Kasumi-1 (cell line): ENCODE measurements around the gene UPF3B.
"Not testable (repeated sequence)": the region's sequence is repeated elsewhere in the genome, so short reads cannot be mapped to it uniquely, and the experiment has no call there.

Source experiments
- DNase-seq, 2 experiments: peaks; one replicate each; lab custom pipeline; 2025; lab: John Stamatoyannopoulos, UW

The UPF3B gene

GRCh38 chrX:119852382-119853353, at the start of gene UPF3B:
Gene UPF3B (minus strand): TSS chrX:119852963. CDS start chrX:119852928, 35 bp downstream.
- DNase-seq: peak; percentile 92

GRCh38 chrX:119900976-119901375, 48.2 kb upstream of the UPF3B start:
- no peak for DNase-seq

- peak; percentile 14 to 43 for DNase-seq
Measured at GRCh38 chrX:119899125-119899524, 46.4 kb upstream of the UPF3B start.

- no peak for DNase-seq
Measured at GRCh38 chrX:119895843-119896326, 43.1 kb upstream of the UPF3B start, which contains the start of gene AKAP14. Gene AKAP14 (plus strand): TSS chrX:119895893. CDS start chrX:119903224, 7,331 bp downstream.

GRCh38 chrX:119891961-119892692, 39.4 kb upstream of the UPF3B start:
- DNase-seq: not testable (repeated sequence)

- not testable (repeated sequence) for DNase-seq
Measured at GRCh38 chrX:119890626-119891025, 37.9 kb upstream of the UPF3B start.

- peak; percentile 58 to 60 for DNase-seq
Measured at GRCh38 chrX:119887721-119888425, 35.1 kb upstream of the UPF3B start.

- no peak for DNase-seq
Measured at GRCh38 chrX:119885554-119886428, 33.0 kb upstream of the UPF3B start.

GRCh38 chrX:119880552-119881437, 28.0 kb upstream of the UPF3B start:
- peak; percentile 47 to 48 for DNase-seq

GRCh38 chrX:119880076-119880475, 27.3 kb upstream of the UPF3B start:
- no peak for DNase-seq

- DNase-seq: no peak
Measured at GRCh38 chrX:119878740-119879139, 26.0 kb upstream of the UPF3B start.

- DNase-seq: peak; percentile 80 to 82
Measured at GRCh38 chrX:119871599-119872395, 19.0 kb upstream of the UPF3B start, which contains the start of the genes NDUFA1 and RNF113A. Gene NDUFA1 (plus strand): TSS chrX:119871832. CDS start chrX:119871912, 80 bp downstream. Gene RNF113A (minus strand): TSS chrX:119871733. CDS start chrX:119871613, 120 bp downstream.

- no peak for DNase-seq
Measured at GRCh38 chrX:119871245-119871598, 18.5 kb upstream of the UPF3B start.

GRCh38 chrX:119870626-119871131, 17.9 kb upstream of the UPF3B start:
- DNase-seq: peak in 1 of 2 experiments; percentile 35

GRCh38 chrX:119853444-119853843, 681 bp upstream of the UPF3B start:
- DNase-seq: no peak

GRCh38 chrX:119833905-119834304, 18.9 kb downstream of the UPF3B start:
- DNase-seq: no peak

GRCh38 chrX:119828446-119828845, 24.3 kb downstream of the UPF3B start:
- no peak for DNase-seq

GRCh38 chrX:119826399-119826959, 26.3 kb downstream of the UPF3B start:
- no peak for DNase-seq
